Measurements from ENCODE around the gene RGS17.
"Not testable (repeated sequence)": the region's sequence is repeated elsewhere in the genome, so short reads cannot be mapped to it uniquely, and the experiment has no call there.

DNA sequence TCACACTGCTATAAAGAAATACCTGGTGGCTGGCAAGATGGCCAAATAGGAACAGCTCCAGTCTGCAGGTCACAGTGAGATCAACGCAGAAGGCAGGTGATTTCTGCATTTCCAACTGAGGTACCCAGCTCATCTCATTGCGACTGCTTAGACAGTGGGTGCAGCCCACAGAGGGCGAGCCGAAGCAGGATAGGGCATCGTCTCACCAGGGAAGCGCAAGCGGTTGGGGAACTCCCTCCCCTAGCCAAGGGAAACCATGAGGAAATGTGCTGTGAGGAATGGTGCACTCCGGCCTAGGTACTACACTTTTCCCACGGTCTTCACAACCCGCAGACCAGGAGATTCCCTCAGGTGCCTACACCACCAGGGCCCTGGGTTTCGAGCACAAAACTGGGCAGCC is 20.5 kb downstream of the RGS17 start:
- TF ChIP-seq, protein P1, sequence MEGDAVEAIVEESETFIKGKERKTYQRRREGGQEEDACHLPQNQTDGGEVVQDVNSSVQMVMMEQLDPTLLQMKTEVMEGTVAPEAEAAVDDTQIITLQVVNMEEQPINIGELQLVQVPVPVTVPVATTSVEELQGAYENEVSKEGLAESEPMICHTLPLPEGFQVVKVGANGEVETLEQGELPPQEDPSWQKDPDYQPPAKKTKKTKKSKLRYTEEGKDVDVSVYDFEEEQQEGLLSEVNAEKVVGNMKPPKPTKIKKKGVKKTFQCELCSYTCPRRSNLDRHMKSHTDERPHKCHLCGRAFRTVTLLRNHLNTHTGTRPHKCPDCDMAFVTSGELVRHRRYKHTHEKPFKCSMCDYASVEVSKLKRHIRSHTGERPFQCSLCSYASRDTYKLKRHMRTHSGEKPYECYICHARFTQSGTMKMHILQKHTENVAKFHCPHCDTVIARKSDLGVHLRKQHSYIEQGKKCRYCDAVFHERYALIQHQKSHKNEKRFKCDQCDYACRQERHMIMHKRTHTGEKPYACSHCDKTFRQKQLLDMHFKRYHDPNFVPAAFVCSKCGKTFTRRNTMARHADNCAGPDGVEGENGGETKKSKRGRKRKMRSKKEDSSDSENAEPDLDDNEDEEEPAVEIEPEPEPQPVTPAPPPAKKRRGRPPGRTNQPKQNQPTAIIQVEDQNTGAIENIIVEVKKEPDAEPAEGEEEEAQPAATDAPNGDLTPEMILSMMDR (IDR thresholded peaks at IDR 0.05): not testable (repeated sequence)
- not testable (repeated sequence) for TF ChIP-seq POLR2A (IDR thresholded peaks at IDR 0.05)
